T-helper 1 cell treated with Interleukin-12 subunit alpha and Interleukin-12 subunit beta and Interleukin-4 antibody, amounts not matched to agents 30 ng/mL and 1 ng/mL, for 36 hours (primary cell): Measurements from ENCODE around the gene ESR1. TPM values are rescaled to one million over a fixed set of nuclear protein-coding genes. Genes with fewer than 3 reads are reported as not detected.
"Not testable (repeated sequence)": the region's sequence is repeated elsewhere in the genome, so short reads cannot be mapped to it uniquely, and the experiment has no call there.

Source experiments
- intact Hi-C: fragments of 100-400 bp; cut with micrococcal nuclease; formaldehyde crosslinking; loops from one replicate; pipeline ENCODE4 v1.15.1; 2024
- total RNA-seq: library from RNA; stranded (reverse); gene quantifications from 2 replicates; pipeline ENCODE4 v1.2.3, GENCODE V29; 2022

The ESR1 gene
- total RNA-seq, 1 donor from 2014 or later: 3.6 TPM

DNA sequence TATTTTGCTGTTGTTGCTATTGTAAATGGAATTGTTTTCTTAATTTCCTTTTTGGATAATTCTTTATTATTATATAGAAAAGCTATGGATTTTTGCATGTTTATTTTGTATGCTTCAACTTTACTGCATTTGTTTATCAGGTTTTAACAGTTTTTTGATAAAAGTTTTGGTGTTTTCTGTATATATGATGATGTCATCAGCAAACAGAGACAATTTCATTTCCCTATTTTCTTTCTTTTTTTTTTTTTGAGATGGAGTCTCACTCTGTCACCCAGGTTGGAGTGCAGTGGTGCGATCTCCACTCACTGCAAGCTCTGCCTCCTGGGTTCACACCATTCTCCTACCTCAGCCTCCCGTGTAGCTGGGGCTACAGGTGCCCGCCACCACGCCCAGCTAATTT lies 156.9 kb downstream of the ESR1 start:
- intact Hi-C loops: loop anchor here (5.0 kb wide), 2 partner anchors 272 to 287 kb away; no protein-coding TSS in a partner anchor

DNA sequence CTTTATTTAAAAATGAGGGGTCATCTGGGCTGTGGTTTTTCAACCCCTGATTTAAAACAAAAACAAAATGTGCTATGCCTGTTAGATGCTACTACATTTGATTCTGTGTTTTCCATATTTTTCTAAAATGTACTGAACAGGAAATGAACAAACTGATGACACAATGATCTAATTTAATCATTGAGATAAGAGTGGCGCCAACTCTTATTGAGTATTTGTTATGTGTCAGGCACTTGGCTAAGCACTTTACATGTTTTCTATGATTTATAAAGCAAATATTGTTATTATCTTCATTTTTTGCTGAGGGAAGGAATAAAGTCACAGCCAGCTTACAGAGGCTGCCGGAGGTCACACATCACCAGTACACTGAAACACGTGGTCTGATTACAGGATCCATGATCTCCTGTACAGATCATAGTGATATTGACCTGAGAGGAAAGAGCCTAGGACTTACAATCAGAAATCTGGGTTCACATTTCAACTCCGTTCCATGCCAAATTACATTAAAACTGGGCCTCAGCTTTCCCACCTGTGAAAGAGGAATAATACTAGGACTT lies 166.7 kb downstream of the ESR1 start:
- intact Hi-C loops: no loop called here

DNA sequence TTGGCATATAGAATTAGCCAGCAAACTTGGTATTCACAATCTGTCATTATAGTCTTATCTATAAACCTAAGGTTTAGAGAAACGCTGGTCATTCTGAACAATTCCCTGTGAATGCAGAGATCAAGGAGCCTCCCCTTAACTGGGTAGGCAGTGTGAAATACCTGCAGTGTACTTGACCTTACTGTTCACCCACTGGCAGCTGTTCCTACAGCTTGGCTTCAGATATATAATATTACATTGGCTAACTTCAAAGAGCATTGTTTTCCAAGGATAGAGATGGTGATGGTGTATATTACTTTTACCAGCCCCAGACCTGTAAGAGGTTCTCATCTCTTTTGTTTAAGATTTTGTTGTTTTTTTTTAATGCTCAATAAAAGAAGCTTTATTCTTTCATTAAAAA lies 168.3 kb downstream of the ESR1 start:
- intact Hi-C loops: no loop called here

DNA sequence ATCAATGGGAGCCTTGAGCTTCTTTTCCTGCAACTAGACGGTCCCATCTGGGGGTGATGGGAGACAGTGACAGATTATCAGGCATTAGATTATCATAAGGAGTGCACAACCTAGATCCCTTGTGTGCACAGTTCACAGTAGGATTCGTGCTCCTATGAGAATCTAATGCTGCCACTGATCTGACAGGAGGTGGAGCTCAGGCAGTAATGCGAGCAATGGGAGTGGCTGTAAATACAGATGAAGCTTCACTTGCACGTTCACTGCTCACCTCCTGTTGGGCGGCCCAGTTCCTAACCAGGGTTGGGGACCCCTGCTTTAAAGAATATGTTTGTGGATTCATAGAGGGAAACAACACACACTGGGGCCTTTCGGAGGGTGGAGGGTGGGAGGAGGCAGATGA lies 180.7 kb downstream of the ESR1 start:
- intact Hi-C loops: not testable (repeated sequence)

DNA sequence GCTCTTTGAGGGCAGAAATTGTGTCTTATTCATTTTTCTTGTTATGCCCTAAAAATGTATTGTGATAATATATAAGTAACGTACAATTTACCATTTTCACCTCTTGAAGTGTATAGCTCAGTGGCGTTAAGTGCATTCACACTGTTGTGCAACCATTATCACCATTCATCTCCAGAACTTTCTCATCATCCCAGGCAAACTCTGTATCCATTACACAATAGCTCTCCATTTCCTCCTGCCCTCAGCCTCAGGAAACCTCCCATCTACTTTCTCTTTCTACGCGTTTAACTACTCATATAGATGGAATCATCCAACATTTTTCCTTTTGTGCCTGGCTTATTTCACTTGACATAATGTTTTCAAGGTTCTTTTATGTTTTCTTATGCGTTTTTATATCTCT lies 184.6 kb downstream of the ESR1 start:
- intact Hi-C loops: no loop called here

DNA sequence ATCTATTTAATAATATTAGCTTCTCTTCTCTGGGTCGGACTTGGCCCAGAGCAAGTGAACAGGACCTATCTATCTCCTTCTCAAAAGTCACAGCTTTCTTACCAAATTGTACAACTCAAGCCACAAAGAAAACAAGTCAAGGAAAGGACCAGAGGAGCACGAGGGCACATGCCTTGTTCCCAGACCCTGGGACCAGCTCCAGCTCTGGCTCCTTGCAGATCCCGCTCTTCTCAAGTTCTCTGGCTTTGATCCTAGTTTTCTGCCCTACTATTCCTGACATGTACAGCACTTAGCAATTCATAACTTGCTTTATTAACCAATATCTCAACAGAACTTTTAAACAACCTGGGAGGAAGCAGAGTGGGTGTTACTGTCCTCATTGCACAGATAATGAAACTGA lies 185.9 kb downstream of the ESR1 start:
- intact Hi-C loops: no loop called here

DNA sequence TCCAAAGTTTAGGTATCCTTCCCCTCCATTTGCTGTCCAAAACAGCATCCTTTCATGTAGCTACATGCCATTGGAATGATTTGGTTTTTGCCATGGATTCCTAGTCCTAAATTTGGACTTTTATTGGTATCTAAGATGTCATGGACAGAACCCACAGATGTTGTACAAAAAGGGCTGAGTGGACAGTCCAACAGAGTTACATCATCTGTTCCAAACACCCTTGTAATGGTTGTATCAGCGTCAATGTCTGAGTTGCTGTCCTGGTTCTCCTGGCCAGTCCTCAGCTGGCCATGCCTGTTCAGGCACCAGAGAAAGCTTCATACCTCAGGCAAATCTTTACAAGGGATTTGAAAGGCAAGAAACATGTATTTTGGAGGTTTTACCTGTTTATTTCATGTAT lies 191.3 kb downstream of the ESR1 start:
- intact Hi-C loops: no loop called here

DNA sequence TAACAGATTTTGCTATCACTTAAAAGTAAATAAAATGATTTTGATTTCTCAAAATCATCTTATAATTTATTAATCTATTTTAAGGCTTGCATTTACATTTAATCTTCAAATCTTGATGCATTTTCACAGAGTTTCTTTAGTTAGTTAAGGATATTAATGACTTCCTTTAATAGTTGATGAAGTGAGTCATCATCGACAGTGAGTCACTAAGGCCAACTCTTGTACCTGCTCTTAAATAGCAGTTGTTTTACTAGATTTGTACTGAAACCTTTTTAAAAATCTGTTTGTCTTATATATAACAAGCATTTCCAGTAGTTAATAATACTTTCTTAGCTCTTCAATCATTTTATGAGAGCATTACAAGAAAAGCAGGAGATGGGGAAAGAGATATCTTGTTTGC lies 191.7 kb downstream of the ESR1 start:
- intact Hi-C loops: no loop called here

DNA sequence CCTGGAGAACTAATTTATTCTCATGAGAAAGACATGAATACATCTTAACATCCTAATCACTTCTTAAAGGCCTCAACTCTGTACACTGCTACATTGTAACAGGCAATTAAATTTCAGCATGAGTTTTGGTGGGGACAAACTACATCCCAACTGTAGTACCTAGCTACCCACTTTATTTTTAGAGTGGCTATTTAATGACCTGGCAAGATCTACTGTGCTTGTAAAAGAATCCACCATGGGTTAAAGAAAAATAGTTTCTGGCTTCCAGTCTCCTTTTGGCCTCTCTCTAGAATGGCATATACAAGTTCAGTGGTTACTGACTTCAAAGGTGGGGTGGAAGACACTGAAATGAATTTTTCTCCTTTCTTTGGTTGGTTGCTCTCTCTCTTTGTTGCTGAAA lies 193.9 kb downstream of the ESR1 start:
- intact Hi-C loops: no loop called here

DNA sequence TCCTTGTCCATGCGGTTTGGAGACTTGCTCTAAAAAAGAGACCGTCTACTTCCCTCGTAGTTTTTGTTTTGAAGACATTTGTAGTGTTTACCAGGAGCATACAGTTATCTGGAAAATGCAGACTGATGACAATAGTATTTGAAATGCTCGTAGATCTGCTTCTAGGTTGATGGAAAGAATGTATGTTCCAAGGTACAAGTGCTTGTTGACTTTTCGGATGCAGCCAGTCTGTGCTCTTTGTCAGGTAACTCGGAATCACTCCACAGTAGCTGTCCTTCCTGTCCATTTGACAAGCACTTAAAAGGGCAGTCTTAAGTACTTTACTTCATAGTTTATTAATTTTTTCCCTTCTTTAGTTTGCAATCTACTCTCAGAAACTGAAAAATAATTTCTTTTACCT lies 194.8 kb downstream of the ESR1 start:
- intact Hi-C loops: no loop called here

DNA sequence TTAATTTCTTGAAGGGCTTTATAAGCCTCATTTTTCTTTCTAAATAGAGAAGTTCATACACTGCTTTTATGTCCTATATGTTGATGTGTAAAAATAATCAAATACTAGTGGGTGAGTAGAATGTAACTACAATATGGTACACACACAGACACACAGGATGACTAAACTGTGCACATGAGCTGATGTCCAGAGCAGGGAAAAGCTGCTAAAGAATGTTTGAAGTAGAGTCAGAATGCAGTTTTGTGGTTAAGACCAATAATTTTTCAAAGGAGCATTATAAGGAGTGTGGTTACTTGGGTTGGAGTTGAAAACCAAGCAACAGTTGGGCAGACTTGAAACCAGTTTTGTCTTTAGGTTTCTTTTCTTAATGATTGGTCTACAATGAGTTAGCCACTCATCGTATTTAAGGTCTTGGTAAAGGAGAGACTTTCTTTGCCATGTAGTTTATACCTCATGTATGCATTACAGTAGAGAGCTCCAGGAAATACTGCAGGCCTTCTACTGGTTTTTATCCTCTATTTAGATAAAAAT lies 196.6 kb downstream of the ESR1 start:
- intact Hi-C loops: no loop called here

DNA sequence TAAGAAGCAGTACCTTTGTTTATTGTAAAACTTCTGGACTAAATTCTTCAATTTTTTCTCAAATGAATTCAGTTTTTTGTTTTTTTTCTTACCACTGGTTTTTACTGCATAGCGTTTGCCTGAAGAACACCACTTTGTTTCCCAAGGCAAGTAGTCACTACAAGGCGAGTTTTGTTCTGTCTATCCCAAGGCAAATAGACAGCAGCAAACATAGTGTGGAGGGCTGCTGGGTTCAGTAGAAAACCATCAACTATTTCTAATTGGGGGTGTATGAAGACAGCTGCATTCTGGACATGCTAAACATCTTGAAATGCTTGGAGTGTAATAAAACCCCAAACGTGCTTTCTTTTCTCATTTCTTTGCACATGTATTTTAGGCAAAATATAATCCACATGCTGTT lies 197.4 kb downstream of the ESR1 start:
- intact Hi-C loops: no loop called here

DNA sequence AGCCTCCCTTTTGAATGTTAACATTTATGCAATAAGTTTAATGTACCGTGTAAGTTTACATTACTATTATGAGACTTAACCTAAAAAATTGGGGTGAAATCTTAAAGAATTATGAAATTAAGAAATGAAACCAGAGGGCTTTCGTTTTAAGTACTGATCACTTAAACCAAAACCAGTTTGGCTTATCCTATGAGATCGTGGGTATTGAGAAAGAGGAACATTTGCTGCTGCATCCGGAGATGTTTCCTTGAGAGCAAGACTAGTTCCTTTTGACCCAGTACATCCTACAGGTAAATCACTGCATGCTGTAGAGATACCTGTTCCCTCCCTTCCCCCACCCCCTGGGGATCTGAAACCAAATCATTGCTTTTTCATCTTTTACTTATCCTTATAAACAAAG lies 201.3 kb downstream of the ESR1 start:
- intact Hi-C loops: no loop called here

DNA sequence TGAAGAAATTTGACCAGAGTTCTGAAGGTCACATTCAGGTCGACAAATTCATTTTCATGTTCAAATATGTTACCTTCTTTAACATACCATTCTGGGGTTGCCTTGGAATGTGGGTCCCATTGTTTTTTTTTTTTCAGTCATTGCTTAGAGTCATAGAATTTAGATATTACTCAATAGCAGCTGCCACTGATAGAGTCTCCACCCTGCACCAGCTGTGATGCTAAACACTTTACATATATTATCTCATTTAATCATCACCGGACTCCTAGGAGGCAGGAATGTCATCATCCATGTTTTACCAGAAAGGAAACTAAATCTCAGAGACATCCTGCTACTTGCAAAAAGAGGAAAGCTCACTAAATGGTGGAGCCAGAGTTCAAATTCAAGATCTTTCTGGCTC lies 204.7 kb downstream of the ESR1 start:
- intact Hi-C loops: no loop called here

DNA sequence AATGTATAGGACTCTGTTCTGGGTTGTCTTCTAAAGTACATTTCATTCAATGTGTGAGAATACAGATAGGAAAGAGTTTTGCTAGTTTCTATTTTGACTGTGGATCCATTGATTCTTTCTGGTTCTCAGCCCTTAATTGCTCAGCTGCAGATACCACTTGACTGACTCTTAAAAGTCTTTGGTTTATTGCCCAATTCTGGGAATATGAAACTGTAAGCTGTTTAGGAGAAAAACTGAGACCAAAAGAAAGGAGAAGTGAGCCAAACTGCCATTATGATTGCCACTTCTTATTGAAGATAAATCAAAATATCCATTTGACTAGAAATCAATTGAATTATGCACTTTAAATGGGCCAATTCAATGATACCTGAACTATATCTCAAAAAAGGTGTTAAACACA lies 211.4 kb downstream of the ESR1 start:
- intact Hi-C loops: no loop called here

DNA sequence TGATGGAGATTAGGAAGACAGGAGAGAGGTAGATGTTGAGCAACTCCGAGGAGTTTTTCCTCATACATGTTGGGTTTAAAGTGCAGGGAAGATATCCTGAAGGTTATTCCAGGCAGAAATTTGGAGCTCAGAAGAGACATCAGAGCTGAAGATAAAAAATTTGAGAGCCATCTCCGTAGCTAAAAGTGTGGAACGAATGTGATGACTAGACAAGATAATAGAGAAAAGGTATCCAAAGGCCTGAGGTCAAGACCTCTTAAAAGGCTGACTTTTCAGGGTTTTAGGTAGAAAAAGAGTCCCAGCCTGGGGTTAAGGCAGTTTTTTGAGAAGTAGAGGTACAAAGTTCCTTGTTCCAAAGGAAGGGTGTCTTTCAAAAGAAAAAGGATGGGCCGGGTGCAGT lies 214.8 kb downstream of the ESR1 start:
- intact Hi-C loops: no loop called here

DNA sequence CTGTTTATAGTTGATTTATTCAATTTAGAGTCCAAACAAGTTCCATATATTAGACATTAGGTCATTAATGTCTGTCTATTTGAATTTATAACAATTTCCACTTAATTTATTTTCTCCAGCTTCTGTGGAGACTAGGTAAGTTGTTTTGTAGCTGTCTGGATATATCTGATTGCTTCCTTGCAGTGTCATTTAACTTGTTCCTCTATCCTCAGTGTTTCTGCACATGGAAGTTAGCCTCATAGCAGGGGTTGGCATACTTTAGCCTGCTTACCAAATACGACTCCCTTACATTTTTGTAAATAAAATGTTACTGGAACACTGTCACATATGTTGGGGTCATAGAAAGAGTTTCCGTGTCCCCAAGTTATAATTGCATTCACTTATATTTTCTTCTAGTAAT lies 216.1 kb downstream of the ESR1 start:
- intact Hi-C loops: no loop called here

DNA sequence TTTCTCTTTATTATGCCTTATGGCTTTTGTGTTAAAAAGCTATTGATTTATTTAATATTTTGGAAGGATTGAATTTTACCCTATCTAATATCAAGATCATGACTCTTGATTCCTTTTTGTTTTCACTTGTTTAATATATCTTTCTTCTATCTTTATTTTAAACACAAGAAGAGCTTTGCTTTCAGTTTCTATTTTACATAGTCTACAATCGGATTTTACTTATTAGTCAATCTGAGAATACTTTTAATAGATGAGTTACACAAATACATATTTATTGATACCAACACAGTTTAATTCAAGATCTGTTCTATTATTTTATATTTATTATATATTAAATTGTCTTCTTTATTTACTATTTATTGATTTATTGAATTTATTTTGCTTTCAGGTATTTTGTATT lies 218.8 kb downstream of the ESR1 start:
- intact Hi-C loops: no loop called here

DNA sequence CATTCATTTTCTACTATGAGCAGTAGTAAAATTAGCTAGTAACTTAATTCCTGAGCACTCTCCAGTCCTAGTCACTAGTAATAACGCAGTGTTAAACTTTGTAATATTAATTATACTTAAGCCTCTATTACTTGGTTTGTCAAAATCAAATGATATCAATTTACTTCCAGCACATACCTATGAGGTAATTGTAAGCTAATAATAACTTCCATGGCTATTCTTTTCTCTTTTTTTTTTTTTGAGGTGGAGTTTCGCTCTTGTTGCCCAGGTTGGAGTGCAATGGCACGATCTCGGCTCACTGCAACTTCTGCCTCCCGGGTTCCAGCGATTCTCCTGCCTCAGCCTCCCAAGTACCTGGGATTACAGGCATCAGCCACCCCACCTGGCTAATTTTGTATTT lies 219.3 kb downstream of the ESR1 start:
- intact Hi-C loops: not testable (repeated sequence)

DNA sequence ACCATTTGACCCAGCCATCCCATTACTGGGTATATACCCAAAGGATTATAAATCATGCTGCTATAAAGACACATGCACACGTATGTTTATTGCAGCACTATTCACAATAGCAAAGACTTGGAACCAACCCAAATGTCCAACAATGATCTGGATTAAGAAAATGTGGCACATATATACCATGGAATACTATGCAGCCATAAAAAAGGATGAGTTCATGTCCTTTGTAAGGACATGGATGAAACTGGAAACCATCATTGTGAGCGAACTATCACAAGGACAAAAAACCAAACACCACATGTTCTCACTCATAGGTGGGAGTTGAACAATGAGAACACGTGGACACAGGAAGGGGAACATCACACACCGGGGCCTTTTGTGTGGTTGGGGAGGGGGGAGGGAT lies 226.3 kb downstream of the ESR1 start:
- intact Hi-C loops: not testable (repeated sequence)

DNA sequence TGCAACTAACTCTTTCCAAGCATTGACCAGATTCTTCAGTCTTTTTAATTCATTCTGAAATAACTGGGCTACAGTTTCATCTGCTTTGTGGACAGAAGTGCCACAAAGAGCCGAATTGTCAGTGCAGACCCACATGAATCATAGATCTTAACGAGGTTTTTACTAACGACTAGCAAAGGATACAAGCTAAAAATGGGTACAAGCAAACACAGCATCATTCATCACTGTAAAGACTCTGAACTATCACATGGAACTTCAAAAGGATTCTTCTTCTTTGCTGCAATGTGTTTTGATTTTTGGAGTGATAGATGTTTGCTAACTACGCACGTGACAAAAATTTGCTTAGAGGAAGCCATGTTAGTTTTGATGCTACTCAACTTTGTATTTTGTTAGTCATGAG lies 227.1 kb downstream of the ESR1 start:
- intact Hi-C loops: no loop called here

DNA sequence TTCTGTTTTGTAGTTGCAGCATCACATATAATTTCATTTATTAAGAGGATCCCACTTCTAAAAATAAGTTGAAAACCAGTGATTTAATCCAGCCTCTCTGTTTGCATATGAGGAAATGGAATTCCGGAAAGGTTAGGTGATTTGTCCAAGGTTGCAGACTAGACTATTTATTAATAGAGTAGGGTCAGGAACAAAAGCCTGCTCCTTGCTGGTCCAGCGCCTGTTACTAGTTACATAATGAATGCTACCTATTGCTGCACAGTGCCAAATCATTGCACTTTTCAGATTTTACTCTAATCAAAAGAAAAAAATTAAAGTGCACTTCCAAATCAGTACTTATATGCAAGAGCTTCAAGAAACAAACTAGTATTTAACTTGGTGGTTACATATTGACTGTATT lies 238.6 kb downstream of the ESR1 start:
- intact Hi-C loops: no loop called here

DNA sequence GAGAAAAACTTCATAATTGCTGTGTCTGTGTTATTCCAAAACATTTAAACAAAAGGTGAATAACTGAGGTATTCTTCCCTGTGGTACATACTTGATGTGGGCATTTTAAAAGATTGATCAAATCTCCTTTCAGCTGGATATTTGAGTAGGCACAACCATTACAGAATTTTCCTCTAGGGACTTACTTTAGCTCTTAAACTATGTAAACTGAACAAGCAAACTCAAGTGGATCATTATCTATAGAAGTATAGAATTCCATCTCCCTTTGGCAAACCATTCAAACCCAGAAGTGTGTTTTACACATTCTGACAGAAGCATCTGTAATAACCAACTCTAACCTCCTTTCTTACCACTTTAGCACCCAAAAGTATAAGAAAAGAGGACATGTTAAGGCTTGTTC lies 241.4 kb downstream of the ESR1 start:
- intact Hi-C loops: no loop called here

DNA sequence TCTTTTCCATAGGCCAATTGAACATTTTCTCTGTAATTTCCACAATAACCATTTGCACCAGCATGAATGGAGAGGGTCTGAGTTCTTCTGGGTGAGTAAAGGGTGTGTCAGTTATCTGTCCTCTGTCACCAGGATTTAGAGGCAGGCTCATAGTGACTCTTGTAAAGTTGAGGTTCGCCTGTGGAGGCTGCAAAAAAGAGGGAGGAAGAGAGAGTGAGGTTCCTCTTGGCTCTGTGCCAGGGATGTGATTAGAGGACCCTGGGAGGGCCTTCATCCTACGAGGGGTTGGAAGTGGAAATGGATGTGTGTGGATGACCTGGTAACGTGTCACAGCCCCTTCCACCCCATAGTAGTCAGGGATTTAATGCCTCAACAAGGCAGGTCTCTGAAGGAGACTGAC lies 242.0 kb downstream of the ESR1 start:
- intact Hi-C loops: no loop called here
